ENCODE data around the gene FILIP1L.

The FILIP1L gene

DNA sequence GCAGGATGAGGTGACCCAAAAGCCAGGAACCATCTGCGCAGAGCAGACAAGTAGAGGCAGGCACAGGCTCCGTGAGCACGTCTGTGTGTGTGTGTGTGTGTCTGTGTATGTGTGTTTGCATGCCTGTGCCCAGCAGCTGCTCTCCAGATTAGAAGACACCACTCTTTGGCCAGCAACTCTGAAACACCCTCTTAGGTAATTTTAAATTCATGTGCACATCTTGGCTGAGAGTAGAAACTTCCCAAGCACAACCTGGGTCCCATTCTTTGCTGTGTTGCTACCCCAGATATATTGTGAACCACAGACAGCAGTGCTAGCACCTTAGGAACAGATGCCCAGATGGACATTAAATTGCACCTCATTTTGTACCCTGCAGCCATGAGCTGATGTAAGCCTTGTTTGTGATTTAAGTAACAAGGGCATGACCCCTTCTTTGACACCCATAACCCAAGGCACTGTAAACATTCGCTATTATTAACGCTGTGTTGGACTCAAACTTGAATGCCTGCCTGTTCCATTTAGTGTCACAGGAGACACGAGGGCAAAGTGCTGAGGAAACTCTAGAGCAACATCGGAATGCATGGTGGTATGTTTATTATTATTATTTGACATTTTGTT lies at the start of gene FILIP1L:
FILIP1L (minus strand) TSS at position 89 of the 618 bp plus-strand sequence.
- no peak for DNase-seq

DNA sequence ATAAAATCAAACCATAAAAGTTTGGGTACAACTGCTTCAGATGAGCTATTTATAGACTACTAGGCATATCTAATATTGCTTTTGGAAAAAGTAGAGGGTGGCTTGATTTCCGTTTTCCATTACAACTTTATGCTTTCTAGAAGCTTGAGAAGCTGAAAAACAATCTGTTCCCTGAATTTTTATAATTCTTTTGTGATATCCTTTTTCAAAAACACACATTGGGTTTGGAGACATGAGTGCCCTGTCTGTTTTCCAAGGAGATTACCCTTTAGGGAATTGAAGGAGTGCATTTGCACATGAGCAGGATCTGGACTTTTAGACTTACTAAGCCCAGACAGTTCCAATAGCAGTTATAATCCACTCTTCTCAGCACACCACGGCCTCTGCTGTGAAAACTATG lies 49.5 kb upstream of the FILIP1L start:
- DNase-seq, result no peak

DNA sequence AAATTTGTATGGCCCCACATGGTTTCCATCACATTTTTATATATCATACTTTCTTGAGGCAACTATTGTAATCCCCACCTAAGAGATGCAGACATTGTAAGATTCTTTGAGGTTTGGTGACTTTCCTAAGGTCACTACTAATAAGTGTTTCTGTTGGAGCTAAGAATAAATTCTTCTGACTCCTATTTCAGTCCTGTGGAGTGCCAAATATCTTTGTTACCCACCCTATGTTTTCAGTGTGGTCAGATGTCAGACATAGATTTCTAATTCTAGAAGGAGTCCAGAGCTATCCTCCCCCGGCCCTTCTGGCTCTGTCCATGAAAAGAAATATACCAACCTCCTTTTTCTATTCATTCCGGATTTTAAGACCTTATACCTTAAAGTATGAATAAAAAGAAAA lies 46.2 kb upstream of the FILIP1L start:
- no peak for DNase-seq

DNA sequence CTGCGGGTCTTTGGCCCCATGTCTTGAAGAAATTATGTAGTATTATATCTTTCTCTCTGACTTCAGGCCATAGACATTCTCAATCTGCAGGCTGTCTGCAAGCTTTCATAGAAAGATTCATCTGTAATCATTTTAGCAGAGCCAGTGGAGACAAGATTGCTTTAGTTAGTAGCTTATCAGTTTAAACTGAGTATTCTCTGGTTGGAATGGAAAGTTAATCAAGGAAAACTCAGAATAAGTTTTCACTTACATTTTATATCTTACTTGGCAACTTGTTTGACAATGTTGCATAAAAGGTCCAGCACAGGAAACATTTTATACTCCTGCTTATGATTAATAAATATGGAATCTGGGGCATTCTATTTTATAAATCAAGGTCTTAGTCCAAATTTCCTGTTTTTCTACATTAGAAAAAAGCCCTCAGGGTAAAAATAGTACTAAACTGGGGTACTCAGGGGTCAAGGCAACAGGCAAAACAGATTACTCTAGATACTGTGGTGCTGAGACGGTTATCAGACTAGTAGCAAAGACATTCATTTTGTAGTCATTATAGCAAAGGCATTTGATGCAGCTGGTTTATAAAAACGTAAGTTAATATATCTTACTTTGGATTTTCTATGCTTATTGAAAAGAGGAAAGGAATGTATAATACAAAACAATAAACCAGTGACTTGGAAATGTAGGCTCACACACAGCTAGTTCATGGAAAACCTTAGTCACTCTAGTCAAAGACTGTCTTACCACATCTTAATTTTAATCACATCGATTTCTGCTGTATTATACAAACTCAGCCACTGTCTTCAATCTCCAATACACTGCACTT lies 45.2 kb upstream of the FILIP1L start:
- no peak for DNase-seq

DNA sequence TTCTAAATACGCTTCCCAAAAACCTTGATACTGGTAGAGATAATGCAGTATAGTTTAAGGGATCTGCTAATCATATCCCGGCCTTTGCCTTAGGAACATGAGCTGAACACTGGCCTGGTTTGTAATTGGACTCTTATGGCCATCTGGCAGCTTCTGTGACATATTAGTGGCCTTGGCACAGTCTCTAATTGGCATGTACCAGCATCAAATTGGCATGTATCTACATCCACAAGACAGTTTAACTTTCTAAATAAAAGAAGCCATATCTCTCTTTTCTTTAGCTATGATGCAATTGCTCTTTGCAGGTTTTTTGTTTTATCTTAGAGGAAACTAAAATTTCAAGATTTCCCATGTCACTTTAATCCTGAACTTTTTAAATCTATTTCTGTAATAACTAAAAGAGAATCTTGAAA lies 44.6 kb upstream of the FILIP1L start:
- DNase-seq, result no peak

DNA sequence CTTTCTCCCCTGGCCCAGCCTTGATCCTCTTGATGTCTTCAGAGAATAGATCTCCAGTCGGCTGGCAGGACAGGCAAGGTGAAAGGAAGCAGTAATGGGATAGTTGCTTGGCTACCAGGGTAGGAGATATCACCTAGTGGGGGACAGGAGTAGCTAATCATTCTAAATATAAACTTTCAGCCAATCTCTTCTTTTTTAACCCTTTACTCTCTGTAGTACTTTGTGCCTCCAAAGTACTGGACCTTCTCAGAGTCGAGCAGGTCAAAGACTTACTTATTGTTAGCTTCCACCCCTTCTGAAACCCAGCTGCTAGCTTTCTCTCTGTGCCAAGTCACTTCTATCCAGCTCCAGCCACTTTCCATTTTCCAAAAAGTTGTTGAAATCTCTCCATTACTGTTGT lies 43.4 kb upstream of the FILIP1L start:
- no peak for DNase-seq

DNA sequence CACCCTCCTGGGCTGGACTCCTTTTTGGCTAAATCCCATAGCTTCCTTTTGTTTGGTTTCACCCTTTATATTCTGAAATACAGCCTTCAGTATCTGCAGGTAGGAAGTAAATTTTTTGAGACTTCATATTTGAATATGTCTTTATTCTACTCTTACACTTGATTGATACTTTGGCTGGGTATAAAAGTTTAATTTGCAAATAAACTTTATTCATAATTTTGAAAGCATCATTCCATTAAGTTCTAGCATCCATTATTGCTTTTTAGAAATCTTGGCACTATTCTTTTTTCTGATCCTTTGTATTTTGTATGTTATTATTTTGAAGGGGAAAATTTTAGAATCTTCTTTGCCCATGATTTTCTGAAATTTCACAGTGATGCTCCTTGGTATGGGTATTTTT lies 41.3 kb upstream of the FILIP1L start:
- DNase-seq, result no peak

DNA sequence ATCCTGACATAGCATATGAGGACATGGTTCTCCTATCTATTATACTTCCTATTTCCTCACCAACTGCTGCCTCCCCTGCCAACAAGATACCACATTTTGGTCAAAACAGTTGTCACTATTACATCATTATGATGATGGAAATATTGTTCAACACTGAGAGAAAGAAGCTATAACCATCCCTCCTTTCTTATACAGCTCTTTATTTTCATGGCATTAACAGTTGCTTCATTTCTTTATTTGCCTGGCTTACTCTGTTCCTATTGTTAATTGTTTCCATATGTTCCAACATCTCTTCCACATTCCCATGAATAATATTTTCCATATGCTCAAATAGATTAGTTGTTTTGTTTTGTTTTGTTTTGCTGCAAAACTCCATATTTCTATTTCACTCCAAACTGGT lies 40.8 kb upstream of the FILIP1L start:
- DNase-seq, result no peak

DNA sequence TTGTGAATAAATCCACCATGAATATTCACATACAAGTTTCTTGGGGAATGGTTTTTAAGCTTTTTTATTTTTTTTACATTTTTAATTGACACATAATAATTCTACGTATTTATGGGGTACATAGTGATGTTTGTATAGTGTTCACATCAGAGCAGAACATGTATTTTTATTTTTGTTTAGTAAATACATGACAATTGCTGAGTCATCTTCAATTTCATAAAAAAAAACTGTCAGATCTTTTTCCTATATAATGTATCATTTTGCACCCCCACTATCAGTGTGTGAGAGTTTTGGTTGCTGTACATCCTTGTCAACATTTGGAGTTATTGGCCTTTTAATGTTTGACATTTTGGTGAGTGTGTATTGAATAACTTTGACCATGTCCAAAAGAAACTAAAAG lies 39.9 kb upstream of the FILIP1L start:
- DNase-seq, result no peak

DNA sequence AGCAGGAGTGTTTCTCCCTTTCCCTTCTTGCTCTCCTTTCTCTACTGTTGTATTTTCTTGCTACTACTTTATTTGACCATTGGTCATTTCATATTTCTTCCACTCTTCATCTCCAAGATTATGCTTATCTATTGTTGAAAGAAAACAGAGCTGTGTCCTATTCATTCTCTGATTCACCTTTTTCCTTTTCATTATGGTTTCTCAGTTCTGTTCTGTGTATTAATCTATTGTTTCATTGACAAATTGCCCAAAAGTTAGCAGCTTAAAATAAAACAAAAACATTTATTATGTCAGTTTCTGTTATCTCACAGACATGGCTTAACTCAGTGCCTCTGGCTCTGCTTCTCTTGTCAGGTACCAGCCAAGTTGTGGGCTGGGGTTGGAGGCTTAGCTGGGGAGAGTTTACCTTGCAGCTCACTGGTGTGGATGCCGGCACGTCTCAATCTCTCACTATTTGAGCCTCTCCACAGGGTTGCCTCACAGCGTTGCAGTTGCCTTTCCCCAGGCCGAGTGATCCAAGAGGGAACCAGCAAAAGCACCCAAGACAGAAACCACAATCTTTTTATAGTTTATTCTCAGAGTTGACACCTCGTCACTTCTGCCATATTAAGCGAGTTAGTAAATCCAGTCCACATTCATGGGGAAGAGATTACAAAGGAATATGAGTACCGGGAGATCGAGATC lies 36.9 kb upstream of the FILIP1L start:
- DNase-seq, result no peak

DNA sequence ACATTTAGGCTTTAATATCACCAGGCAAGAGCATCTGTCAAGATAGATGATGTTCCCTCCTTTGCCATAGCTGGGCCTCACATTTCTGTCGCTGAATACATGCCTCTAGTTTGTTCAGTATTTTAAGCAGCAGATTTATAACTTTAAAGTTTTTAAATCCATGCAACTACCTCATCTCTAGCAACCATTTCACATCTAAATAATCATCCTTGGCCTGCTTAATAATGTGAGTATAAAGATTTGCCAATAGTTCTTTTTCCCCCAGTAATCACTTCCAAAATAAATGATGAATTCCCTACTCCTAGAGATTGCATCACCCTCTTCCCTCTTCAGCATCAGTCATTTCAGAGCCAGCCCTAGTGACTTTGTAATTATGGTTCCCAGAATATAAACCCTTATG lies 36.2 kb upstream of the FILIP1L start:
- no peak for DNase-seq

DNA sequence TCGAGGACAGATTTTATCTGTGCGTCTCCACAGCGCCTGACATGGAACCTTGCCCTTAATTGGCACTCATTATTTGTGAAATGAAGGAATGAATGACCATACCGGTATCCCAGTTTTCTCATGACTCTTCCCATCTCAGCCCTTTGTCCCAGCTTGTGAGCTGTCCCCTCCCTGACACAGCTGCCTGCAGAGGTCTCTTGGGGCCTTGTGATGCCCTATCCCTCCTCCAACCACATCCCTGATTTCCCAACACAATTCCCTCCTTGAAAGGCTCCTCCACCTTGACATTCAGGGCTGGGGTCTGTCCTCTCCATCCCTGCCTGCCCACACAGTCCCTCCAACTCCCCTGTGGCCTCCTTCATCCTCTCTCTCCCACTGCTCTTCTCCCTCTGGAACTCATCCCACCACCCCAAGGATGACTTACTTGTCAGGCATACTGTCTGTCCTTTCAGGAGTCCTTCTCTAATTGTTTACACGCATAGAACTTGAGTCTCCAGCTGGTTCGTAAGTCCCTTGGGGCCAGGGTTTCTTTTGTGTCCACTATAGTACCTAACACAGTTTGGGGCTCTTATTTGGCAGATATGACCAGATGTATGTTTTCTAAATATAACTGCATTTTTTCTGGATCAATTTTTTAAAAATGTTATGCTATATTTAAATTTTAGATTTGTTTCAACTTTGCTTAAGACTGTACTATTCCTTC lies 35.6 kb upstream of the FILIP1L start:
- no peak for DNase-seq

DNA sequence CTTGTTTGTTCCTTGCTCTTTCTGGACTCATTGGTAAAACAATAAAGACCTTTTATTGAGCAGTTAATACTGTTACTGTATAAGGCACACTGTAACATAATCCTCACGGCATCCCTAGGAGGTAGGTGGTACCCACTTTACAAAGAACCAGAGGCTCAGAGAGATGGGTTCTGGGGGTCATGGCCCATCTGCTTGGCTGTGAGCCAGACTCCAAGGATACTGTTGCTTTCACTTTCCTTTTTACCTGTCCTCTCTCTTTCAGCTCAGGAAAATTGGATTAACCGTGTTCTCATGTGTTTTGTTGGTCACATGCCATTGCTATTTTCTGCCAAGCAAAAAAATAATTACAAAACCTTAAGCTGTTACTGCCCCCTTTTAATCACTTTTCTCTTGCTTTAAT lies 34.8 kb upstream of the FILIP1L start:
- DNase-seq, result no peak

DNA sequence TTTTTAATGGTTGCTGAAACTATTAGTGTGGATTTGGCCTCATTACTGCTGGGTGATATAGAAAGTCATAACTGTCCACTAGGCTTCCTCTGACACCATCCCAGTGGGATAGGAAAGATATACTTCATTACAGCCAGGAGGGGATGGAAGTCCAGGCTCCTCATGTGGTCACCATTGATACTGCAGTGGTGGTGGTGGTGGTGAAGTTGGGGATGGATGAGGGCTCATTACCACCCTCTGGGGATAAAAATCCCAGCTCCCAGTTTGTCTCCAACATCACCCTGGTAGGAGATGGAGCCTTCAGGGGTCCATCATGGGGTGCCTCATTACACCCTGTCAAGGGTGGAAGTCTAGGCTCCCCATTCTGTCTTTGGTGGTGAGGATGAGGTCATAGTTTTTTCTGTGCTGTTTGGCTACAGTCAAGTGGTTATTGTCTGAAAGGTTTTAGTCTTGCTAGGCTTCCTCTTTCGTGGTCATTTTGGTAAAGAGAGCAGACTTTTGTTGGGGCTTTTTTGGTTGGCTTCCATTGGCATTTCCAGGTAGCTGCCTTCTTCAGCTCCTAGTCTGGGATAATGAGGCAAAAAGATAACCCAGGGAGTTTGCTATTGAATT lies 30.1 kb upstream of the FILIP1L start:
- DNase-seq, result no peak

DNA sequence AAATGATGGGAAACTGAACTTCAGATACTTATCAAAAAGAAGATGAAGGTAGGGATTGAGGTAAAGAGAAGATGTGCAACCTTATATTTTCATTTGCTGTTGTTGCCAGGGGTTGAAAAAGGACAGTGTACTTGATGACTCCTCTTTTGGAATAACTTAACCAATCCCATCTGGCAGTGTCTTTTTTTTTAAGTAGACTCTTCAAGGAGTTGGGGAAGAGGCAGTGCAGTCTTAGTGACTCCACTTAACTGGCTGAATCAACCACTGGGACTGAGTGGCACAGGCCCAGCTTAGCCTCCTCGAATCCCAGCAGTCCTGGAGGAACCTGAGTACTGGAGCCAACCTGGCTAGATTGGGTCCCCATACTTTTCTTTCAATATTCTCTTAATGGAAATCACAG lies 27.3 kb upstream of the FILIP1L start:
- DNase-seq, result no peak

DNA sequence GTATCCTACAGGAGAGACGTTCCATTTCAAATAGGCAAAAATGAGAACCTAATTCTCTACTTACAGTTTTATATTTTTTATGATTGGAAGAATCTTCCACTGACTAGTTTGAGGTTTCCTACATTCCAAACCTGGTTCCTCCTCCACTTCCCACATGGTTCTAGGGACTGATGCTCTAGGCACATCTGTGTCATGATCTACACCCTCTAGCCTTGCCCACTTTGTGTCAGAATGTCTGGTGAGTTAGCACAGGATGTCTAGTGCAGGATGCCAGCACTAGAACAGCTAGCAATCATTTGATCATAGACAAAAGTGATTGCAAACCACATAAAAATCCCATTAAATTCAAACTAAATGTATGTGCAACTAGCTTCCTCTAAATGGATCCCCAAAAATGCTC lies 26.7 kb upstream of the FILIP1L start:
- DNase-seq, result no peak

DNA sequence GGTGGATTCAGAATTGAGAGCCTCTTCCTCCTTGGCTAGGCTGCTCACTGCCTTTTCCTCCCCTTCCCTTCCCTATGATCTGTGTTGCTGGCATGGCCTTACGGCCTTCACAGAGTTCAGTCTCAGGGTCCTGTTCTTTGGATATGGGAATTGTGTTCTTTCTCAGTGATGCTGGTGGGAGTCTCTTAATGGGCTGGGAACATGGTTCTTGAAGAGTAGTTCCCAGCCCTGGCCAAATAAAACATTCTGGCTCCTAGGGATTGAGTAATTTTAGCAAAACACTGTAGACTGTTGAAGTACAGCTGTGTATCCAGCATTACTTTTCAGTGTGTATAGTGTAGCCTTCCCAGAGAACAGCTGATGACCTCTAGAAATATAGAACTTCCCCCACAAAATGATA lies 22.6 kb upstream of the FILIP1L start:
- DNase-seq, result no peak

DNA sequence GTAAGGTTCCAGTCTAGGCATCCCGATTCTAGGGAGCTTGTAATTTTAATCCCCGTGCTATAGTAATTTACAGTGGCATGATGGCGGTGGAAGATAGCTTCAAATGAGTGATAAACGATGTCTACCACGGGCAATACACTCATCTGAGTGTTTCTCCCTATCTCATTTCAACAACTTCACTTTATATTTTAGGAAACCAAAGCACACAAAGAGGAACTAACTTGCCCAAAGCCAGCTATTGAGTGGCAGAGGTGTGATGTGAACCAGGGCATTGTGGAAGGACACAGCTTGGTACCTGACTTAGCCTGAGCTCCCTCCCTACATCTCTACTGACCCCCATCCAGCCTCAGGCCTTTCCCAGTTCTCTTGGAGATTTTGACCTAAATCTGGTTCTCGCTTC lies 16.9 kb upstream of the FILIP1L start:
- DNase-seq, result no peak

DNA sequence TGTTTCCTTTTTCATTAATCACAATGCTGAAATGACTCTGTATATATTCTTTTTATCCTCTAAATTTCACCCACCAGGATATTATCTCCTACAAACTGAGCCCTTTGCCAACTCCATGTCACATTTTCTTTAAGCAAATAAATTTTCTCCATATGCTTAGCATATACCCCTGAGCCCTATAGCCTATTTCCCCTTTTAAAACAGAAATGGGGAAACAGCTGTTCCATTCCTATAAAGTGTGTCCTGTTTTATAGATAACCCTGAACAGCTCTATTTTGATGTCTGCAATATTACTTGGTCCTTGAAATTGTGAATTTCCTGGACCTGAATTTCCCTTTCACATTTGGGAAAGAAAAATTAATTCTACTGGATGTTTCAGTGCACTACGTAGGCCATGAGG lies 15.6 kb upstream of the FILIP1L start:
- DNase-seq, result no peak

DNA sequence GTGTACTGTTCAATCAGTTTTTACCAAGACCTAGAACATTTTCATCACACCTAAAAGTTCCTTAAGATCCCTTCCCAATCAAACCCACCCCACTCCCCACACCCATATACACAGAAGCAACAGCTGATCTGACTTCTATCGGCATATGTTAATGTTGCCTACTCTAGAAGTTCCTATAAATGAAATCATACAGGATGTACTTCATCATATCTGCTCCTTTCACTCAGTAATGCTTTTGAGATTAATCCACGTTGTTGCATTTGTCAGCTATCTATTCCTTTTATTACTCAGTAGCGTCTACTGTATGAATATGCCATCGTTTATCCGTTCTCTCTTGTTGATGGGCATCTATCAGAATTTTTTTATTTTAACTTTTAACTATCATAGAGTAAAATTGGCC lies 14.3 kb upstream of the FILIP1L start:
- DNase-seq, result no peak

DNA sequence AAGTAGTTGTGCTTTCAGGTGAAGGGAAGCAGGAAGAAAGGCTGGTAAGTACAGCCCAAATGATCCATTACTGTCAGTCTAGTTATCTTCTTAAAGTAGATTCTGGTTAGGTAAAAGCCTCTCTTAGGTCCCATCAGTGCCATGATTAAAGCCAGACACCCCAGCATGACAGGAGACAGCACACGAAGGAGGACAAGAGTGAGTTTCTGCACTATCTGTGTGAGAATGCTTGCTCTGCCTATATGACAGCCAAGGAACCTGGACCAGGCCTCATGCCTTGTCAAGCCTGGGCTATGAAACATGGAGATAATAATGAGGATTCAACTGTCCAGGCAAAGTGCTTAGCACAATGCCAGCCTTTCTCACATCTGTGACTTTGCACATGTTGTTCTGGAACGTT lies 13.5 kb upstream of the FILIP1L start:
- DNase-seq, result no peak

DNA sequence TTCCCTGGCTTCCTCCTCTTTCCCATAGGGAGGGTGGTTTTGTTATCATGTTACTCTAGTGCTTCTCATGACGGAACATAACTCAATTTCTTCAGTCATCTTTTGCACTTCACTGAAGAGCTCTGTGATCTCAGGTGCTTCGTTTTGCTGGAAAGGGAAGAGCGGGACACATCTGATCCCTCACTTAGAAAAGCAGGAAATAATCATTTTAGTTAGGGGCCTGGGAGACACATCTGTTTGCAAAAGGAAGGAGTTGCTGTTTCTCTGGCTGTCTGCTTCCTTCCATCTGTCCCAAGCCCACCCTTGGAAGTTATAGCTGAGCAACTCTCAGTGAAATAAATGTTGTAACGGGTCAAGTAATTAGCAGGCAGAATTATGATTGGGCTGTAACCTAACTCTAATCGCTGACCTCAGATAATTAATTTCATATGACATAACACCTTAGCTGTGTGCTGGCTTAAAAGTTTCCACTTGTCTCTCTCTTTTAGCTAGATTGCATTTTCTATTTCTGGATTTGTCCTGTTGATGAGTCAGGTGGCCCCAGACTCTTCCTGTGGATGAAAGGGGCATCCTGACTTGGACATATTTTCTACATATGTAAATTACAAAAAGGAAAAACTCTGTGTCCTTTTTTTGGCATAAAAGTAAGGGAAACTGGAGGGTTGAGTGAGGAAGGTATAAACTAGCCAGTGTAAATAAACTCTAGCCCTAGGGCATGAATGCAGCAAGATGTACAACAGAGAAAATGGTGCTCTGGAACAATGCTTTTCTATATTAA lies 11.0 kb upstream of the FILIP1L start:
- no peak for DNase-seq

Measured in CD4-positive, alpha-beta T cell treated with Interleukin-12 subunit alpha and Interleukin-12 subunit beta, for 1 hour (primary cell).